NCI-H226 (cell line): ENCODE results near the gene ART4.

Experiments used
- DNase-seq: peaks from one replicate; pipeline ENCODE4 v3.0.0-alpha.2; 2015

Gene ART4

GRCh38 chr12:14810167-14810952, 33.0 kb downstream of the ART4 start:
- no peak for DNase-seq

- DNase-seq = no peak
These were observed 39.5 kb downstream of the ART4 start for GRCh38 chr12:14803830-14804160.

DNA sequence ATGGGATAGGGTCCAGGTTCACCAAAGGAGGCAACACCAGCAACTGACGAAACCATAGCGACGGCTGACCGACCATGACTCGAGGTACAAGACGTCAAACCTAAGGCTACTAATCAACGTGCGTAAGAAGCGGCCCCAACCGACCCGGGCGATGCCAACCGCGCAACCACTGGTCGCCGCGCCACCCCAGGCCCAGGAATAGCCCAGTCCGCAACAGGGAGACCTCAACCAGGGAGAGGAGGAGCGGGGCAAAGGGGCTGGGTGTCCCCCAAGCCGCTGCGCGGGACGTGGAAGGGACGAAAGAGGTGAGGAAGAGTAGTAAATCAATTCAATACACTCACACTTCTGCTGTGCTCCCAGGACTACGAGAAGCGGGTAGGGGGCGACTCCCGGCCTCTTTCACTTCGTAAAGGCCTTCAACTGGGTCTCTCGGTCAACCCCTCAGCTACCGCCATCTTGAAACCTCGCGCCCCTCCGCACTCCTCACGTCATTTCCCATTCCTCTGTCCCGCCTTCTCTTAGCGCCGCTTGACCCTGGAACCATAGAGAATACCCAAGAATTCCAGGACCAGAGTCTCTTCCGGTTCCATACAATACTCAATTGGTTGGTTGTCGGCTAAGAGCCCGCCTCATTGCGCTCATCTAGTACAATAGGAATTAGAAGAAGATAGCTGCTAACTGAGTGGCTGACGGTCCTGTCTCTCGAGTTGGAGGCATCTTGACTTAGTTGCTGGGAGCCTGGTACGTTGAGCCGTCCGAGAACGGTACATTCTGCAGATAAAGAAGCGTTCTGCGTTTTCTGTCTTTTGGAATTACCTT, 40.1 kb downstream of the ART4 start, which contains the start of the genes C12orf60 and WBP11:
TSS of gene C12orf60 (plus strand) at position 660 of the 819 bp plus-strand sequence. CDS start 19,266 bp downstream, outside the sequence.
TSS of gene WBP11 (minus strand) at position 468 of the 819 bp plus-strand sequence. CDS start 2,095 bp downstream, outside the sequence.
- DNase-seq = peak; percentile 99

- DNase-seq = no peak
These were observed 40.7 kb downstream of the ART4 start for GRCh38 chr12:14802721-14803010.

DNA sequence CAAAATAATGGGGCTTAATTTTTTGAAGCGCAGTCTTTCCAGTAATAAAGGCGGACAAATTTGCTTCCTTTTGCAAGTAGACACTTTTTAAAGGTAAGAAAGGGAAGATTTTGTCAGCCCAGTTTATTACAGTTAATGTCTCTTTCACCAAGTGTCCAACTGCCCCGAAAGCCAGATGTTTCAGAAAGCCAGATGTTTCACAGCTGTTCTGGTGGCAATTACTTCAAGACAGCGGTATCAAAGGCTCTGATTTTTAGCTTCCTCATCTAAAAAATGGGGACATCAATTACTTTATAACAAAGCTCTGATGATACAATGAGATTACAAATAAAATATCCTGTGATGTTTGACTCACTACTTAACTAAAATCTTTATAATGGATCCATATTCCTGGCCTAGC, 41.1 kb downstream of the ART4 start:
- no peak for DNase-seq

DNA sequence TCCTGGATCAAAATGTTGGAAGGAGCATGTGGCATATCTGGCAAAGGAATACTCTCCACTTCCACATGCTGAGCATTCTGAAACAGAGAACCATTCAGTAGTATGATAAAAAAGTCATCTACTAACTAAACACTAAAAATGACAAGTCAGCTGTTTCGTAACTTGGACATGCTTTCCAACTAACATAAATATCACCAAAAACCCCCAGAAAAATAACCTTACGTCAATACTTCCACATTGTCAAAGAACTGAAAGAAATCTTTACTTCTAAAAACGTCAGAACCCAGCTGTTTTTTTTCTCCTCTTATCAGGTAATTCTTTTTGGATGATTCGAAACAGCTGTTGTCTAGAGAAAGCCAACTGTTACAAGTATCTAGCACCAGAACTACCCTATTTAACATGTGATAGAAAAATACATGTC, 48.3 kb downstream of the ART4 start:
- no peak for DNase-seq

- no peak for DNase-seq
These were observed 57.8 kb downstream of the ART4 start for GRCh38 chr12:14785568-14785967.

- no peak for DNase-seq
These were observed 58.9 kb downstream of the ART4 start for GRCh38 chr12:14784471-14784870.

GRCh38 chr12:14782756-14783155, 60.6 kb downstream of the ART4 start:
- no peak for DNase-seq

- DNase-seq = no peak
These were observed 61.8 kb downstream of the ART4 start for GRCh38 chr12:14781563-14781962.

- DNase-seq = no peak
These were observed 62.5 kb downstream of the ART4 start for GRCh38 chr12:14780859-14781258.

DNA sequence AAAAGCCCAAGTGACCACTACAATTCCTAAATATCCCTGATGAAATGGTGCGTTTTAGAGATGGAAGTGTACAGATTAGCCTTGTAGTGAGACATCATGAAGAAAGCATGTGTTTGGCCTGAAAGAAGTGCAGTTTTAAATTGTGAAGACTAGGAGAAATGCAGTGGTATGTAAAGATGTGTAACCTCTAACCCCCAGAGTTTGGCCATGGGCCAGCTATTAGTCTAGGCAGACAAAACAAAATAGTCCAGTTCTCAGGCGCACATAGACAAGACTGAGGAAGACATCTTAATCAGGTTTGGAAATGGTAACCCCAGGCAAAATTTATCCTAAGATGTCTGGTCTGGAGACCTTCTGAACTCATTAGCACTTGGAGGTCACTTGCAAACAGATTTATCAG, 63.5 kb downstream of the ART4 start:
- no peak for DNase-seq

- DNase-seq = no peak
These were observed 66.1 kb downstream of the ART4 start for GRCh38 chr12:14777271-14777670.

- DNase-seq = no peak
These were observed 66.9 kb downstream of the ART4 start for GRCh38 chr12:14776236-14776961.

- DNase-seq = peak; percentile 38
These were observed 67.7 kb downstream of the ART4 start for GRCh38 chr12:14775636-14775980.
